Measurements from ENCODE around the gene TSACC. TPM values are rescaled to one million over a fixed set of nuclear protein-coding genes. Genes with fewer than 3 reads are reported as not detected.
A peak's percentile ranks its signal among the peaks of the same experiment; 100 is the strongest.

Gene TSACC
- total and polyA plus RNA-seq, 2 experiments from 2014 or later, result 4.7 TPM; not detected in 1

- Histone ChIP-seq H3K4me3 (no peak overlapping the region), H3K9me3 (ENCODE audit: low read depth) (no peaks in the 10 kb centered on the region), H3K27ac (no peak overlapping the region), H3K36me3 (no peaks in the 10 kb centered on the region), H3K4me1 (ENCODE audit: low read depth) (peaks cover 9% of the 10 kb centered on the region), H3K27me3 (peaks cover 37% of the 10 kb centered on the region)
- DNase-seq (ENCODE audit: low read depth in 1 of 2, low spot score in 1 of 2), result no peak
- no peak for TF ChIP-seq CTCF (IDR thresholded peaks at IDR 0.05; ENCODE audit: low read depth, low read length)
These were observed 46.3 kb downstream of the TSACC start for GRCh38 chr1:156384658-156385057.

- no peaks in the 10 kb centered on the region for H3K9me3 ChIP-seq (ENCODE audit: low read depth)
- no peaks in the 10 kb centered on the region for H3K36me3 ChIP-seq
- DNase-seq (ENCODE audit: low read depth in 1 of 2, low spot score in 1 of 2), result peak; percentile 78 to 85
- H3K4me1 ChIP-seq (ENCODE audit: low read depth), result peaks cover 9% of the 10 kb centered on the region
- no peak overlapping the region for H3K27ac ChIP-seq
- peak; percentile 92 for TF ChIP-seq CTCF (IDR thresholded peaks at IDR 0.05; ENCODE audit: low read depth, low read length)
- no peak overlapping the region for H3K4me3 ChIP-seq
- H3K27me3 ChIP-seq, result peaks cover 47% of the 10 kb centered on the region
These were observed 47.3 kb downstream of the TSACC start for GRCh38 chr1:156385534-156386031.

- H3K36me3 ChIP-seq, result no peaks in the 10 kb centered on the region
- no peak for TF ChIP-seq CTCF (IDR thresholded peaks at IDR 0.05; ENCODE audit: low read depth, low read length)
- no peaks in the 10 kb centered on the region for H3K9me3 ChIP-seq (ENCODE audit: low read depth)
- peaks cover 54% of the 10 kb centered on the region for H3K27me3 ChIP-seq
- H3K27ac ChIP-seq, result no peak overlapping the region
- H3K4me1 ChIP-seq (ENCODE audit: low read depth), result peaks cover 9% of the 10 kb centered on the region
- no peak for DNase-seq (ENCODE audit: low read depth in 1 of 2, low spot score in 1 of 2)
- no peak overlapping the region for H3K4me3 ChIP-seq
These were observed 48.0 kb downstream of the TSACC start for GRCh38 chr1:156386134-156386901.

- no peak for DNase-seq (ENCODE audit: low read depth in 1 of 2, low spot score in 1 of 2)
- no peak overlapping the region for H3K4me3 ChIP-seq
- H3K27ac ChIP-seq, result no peak overlapping the region
These were observed 48.9 kb downstream of the TSACC start for GRCh38 chr1:156386949-156387869.

More at GRCh38 chr1:156386949-156387869, 48.9 kb downstream of the TSACC start:
- peaks cover 5% of the 10 kb centered on the region for H3K4me1 ChIP-seq (ENCODE audit: low read depth)
- H3K27me3 ChIP-seq, result peaks cover 55% of the 10 kb centered on the region
- H3K36me3 ChIP-seq, result no peaks in the 10 kb centered on the region
- no peaks in the 10 kb centered on the region for H3K9me3 ChIP-seq (ENCODE audit: low read depth)
- no peak for TF ChIP-seq CTCF (IDR thresholded peaks at IDR 0.05; ENCODE audit: low read depth, low read length)

All from cardiac muscle cell (in vitro differentiated cells and primary cell).